ENCODE data around the gene STARD4. TPM values are rescaled to one million over a fixed set of nuclear protein-coding genes. Genes with fewer than 3 reads are reported as not detected.

The STARD4 gene
- total and polyA plus RNA-seq, 4 donors = 10.1 to 61.2 (median 34.1) TPM

DNA sequence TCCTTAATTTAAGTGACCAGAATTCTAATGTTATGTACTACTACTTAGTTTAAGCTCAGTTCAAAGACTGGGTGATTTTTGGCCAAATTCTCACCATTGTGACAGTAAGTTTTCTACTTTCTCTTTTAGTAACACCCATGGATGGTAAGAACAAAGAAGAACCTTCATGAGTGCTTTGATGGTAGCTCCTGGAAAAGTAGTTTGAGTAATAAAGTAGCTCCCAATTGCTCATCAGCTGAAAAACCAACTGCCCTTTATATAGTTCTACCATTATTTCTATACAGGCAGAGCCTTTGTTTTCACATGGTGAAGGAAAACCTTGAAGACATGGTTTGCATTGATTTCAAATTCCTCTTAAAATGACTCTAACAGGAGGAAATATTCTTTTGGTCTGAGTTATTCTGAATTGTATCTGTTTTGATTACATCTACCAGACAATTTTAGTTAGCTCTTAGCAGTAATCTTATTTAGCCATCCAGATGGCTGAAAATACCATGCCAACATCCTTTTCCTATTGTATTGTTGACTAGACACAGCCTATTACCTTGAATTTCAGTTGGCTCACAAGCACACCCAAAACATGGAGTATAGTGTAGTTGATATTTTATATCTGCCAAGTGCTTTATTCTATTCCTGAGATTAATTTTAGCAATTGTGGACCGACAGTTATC lies 23.7 kb upstream of the STARD4 start:
- TF ChIP-seq, protein P1, sequence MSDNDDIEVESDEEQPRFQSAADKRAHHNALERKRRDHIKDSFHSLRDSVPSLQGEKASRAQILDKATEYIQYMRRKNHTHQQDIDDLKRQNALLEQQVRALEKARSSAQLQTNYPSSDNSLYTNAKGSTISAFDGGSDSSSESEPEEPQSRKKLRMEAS (IDR thresholded peaks at IDR 0.05) = no peak
- TF ChIP-seq TAF1 (conservative IDR thresholded peaks at IDR 0.05) (no peak), RAD21 (IDR thresholded peaks at IDR 0.05) (no peak), JUND (IDR thresholded peaks at IDR 0.05) (no peak), HNF4A (conservative IDR thresholded peaks at IDR 0.05) (no peak), ATF3 (IDR thresholded peaks at IDR 0.05) (no peak), YY1 (IDR thresholded peaks at IDR 0.05) (no peak), SP1 (IDR thresholded peaks at IDR 0.05) (no peak)
- Histone ChIP-seq H3K27me3 (ENCODE audit: control insufficient read depth in 4 of 4, insufficient read depth in 4 of 4, low read length in 3 of 4) (no peaks in the 10 kb centered on the region), H3K9me3 (ENCODE audit: control insufficient read depth in 4 of 4, low read length in 3 of 4) (no peaks in the 10 kb centered on the region), H3K4me3 (ENCODE audit: low read depth in 1 of 3, low read length in 3 of 3) (no peak overlapping the region), H3K9ac (ENCODE audit: low read depth in 1 of 2, low read length in 2 of 2) (no peak overlapping the region), H3K27ac (ENCODE audit: low read depth in 1 of 2, low read length in 2 of 2) (no peak overlapping the region), H3K36me3 (ENCODE audit: control insufficient read depth in 4 of 4, insufficient read depth in 3 of 4, low read depth in 1 of 4, low read length in 3 of 4) (no peaks in the 10 kb centered on the region), H3K4me1 (ENCODE audit: control insufficient read depth in 4 of 4, insufficient read depth in 4 of 4, low read length in 3 of 4) (no peaks in the 10 kb centered on the region)
- DNase-seq (ENCODE audit: low spot score) = no peak
- WGBS = 94% methylated on average over 1 of the region's 1 CpG

- no peak for TF ChIP-seq FOXA1 (IDR thresholded peaks at IDR 0.05)
- no peak for TF ChIP-seq JUND (IDR thresholded peaks at IDR 0.05)
- TF ChIP-seq EGR1 (IDR thresholded peaks at IDR 0.05; ENCODE audit: low read depth in 2 of 2) = no peak
- no peak for TF ChIP-seq FOXA2 (IDR thresholded peaks at IDR 0.05)
- TF ChIP-seq ATF3 (IDR thresholded peaks at IDR 0.05) = no peak
- no peak for TF ChIP-seq HNF4G (IDR thresholded peaks at IDR 0.05)
- no peak for TF ChIP-seq RAD21 (IDR thresholded peaks at IDR 0.05)
- TF ChIP-seq TAF1 (conservative IDR thresholded peaks at IDR 0.05) = no peak
- Histone ChIP-seq H3K4me1 (ENCODE audit: control insufficient read depth in 4 of 4, insufficient read depth in 4 of 4, low read length in 3 of 4) (no peaks in the 10 kb centered on the region), H3K36me3 (ENCODE audit: control insufficient read depth in 4 of 4, insufficient read depth in 3 of 4, low read depth in 1 of 4, low read length in 3 of 4) (no peaks in the 10 kb centered on the region), H3K4me3 (ENCODE audit: low read depth in 1 of 3, low read length in 3 of 3) (no peak overlapping the region), H3K9ac (ENCODE audit: low read depth in 1 of 2, low read length in 2 of 2) (no peak overlapping the region), H3K9me3 (ENCODE audit: control insufficient read depth in 4 of 4, low read length in 3 of 4) (no peaks in the 10 kb centered on the region), H3K27me3 (ENCODE audit: control insufficient read depth in 4 of 4, insufficient read depth in 4 of 4, low read length in 3 of 4) (no peaks in the 10 kb centered on the region), H3K27ac (ENCODE audit: low read depth in 1 of 2, low read length in 2 of 2) (no peak overlapping the region)
- 66% methylated on average over 5 of the region's 5 CpGs for WGBS
- no peak for DNase-seq (ENCODE audit: low spot score)
Measured at GRCh38 chr5:111532886-111533582, 20.7 kb upstream of the STARD4 start.

DNA sequence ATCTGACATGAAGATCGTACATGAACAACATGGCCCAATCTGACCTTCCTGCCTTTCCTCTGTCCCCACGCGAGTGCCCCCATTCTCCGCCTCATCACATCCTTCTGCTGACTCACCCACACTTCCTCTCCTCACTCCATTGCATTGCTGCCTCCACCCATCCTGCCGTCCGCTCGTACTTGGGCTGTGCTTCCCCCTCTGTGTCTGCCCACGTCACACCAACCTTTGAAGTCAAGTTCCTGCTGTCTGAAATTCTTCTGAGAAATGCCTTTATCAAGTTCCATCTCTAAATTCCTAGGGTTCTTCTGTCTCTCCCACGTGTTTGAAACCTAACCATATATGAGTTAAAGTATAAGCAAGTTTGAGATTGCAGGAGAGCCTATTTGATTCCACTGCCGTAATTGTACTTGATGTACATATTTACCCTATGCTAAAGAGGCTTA lies 18.0 kb upstream of the STARD4 start:
- WGBS = 60% methylated on average over 10 of the region's 10 CpGs

More for the DNA sequence above, 18.0 kb upstream of the STARD4 start:
- TF ChIP-seq, protein P2, sequence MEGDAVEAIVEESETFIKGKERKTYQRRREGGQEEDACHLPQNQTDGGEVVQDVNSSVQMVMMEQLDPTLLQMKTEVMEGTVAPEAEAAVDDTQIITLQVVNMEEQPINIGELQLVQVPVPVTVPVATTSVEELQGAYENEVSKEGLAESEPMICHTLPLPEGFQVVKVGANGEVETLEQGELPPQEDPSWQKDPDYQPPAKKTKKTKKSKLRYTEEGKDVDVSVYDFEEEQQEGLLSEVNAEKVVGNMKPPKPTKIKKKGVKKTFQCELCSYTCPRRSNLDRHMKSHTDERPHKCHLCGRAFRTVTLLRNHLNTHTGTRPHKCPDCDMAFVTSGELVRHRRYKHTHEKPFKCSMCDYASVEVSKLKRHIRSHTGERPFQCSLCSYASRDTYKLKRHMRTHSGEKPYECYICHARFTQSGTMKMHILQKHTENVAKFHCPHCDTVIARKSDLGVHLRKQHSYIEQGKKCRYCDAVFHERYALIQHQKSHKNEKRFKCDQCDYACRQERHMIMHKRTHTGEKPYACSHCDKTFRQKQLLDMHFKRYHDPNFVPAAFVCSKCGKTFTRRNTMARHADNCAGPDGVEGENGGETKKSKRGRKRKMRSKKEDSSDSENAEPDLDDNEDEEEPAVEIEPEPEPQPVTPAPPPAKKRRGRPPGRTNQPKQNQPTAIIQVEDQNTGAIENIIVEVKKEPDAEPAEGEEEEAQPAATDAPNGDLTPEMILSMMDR (IDR thresholded peaks at IDR 0.05; ENCODE audit: low read depth, low read length, missing input control) = no peak
- TF ChIP-seq JUND (IDR thresholded peaks at IDR 0.05) (peak in 1 of 2 donors; percentile 40), EGR1 (IDR thresholded peaks at IDR 0.05; ENCODE audit: low read depth in 2 of 2) (no peak), GABPA (IDR thresholded peaks at IDR 0.05 in 1 of 2, conservative IDR thresholded peaks at IDR 0.05 in 1 of 2) (no peak), NR2F2 (IDR thresholded peaks at IDR 0.05) (peak; percentile 17)
- Histone ChIP-seq H3K27me3 (ENCODE audit: control insufficient read depth in 4 of 4, insufficient read depth in 4 of 4, low read length in 3 of 4) (no peaks in the 10 kb centered on the region), H3K4me3 (ENCODE audit: low read depth in 1 of 3, low read length in 3 of 3) (no peak overlapping the region), H3K4me1 (ENCODE audit: control insufficient read depth in 4 of 4, insufficient read depth in 4 of 4, low read length in 3 of 4) (no peaks in the 10 kb centered on the region), H3K36me3 (ENCODE audit: control insufficient read depth in 4 of 4, insufficient read depth in 3 of 4, low read depth in 1 of 4, low read length in 3 of 4) (no peaks in the 10 kb centered on the region), H3K27ac (ENCODE audit: low read depth in 1 of 2, low read length in 2 of 2) (no peak overlapping the region), H3K9me3 (ENCODE audit: control insufficient read depth in 4 of 4, low read length in 3 of 4) (no peaks in the 10 kb centered on the region), H3K9ac (ENCODE audit: low read depth in 1 of 2, low read length in 2 of 2) (no peak overlapping the region)
- DNase-seq (ENCODE audit: low spot score) = no peak

Measured in liver (tissue), 9 donors.